CD4-positive, alpha-beta T cell treated with Interferon gamma for 1 hour (primary cell): ENCODE measurements around the gene ZFAND6.

Experiments
- DNase-seq: peaks from one replicate; pipeline ENCODE4 v3.0.0-alpha.2; 2020

ZFAND6 gene

GRCh38 chr15:80173022-80173759, 113.7 kb downstream of the ZFAND6 start:
- DNase-seq: peak; percentile 60

- no peak for DNase-seq
Measured at GRCh38 chr15:80174017-80174746, 114.7 kb downstream of the ZFAND6 start.

GRCh38 chr15:80175436-80175835, 116.0 kb downstream of the ZFAND6 start:
- no peak for DNase-seq

GRCh38 chr15:80176443-80176842, 117.0 kb downstream of the ZFAND6 start:
- DNase-seq: no peak

GRCh38 chr15:80177156-80177555, 117.7 kb downstream of the ZFAND6 start:
- no peak for DNase-seq

GRCh38 chr15:80179025-80179759, 119.7 kb downstream of the ZFAND6 start:
- no peak for DNase-seq

- DNase-seq: no peak
Measured at GRCh38 chr15:80179935-80180334, 120.5 kb downstream of the ZFAND6 start.

GRCh38 chr15:80180468-80180867, 121.0 kb downstream of the ZFAND6 start:
- no peak for DNase-seq

- DNase-seq: no peak
Measured at GRCh38 chr15:80180986-80181385, 121.5 kb downstream of the ZFAND6 start.

GRCh38 chr15:80182611-80183261, 123.3 kb downstream of the ZFAND6 start:
- no peak for DNase-seq

- no peak for DNase-seq
Measured at GRCh38 chr15:80183306-80183705, 123.8 kb downstream of the ZFAND6 start.

- no peak for DNase-seq
Measured at GRCh38 chr15:80183886-80184285, 124.4 kb downstream of the ZFAND6 start.

- DNase-seq: no peak
Measured at GRCh38 chr15:80184554-80184953, 125.1 kb downstream of the ZFAND6 start.

GRCh38 chr15:80185152-80185551, 125.7 kb downstream of the ZFAND6 start:
- no peak for DNase-seq

GRCh38 chr15:80186066-80186465, 126.6 kb downstream of the ZFAND6 start:
- no peak for DNase-seq

GRCh38 chr15:80186597-80186996, 127.1 kb downstream of the ZFAND6 start:
- no peak for DNase-seq
